NT2/D1 (cell line): ENCODE results near the gene NDUFB7.

Source experiments
- SUZ12 ChIP-seq: IDR thresholded peaks from 2 replicates; pipeline ENCODE4 v1.6.1; 2011; ENCODE audit not compliant: insufficient read length, insufficient read depth; ENCODE audit errors: extremely low read depth
- ZNF274 ChIP-seq: IDR thresholded peaks from 2 replicates; pipeline ENCODE4 v1.6.1; 2011; ENCODE audit warnings: mild to moderate bottlenecking, low read depth, low read length

- TF ChIP-seq SUZ12: no peak
- no peak for TF ChIP-seq ZNF274
Observed at GRCh38 chr19:14576363-14576762, 4.5 kb upstream of the NDUFB7 start.
